Retina (tissue), 1 donor: Measurements from ENCODE around the gene KRT3.

Experiments used
- DNase-seq: peaks from one replicate; pipeline ENCODE4 v3.0.0-alpha.2; 2016

KRT3 gene

GRCh38 chr12:52826611-52827498 is 30.9 kb upstream of the KRT3 start:
- no peak for DNase-seq

GRCh38 chr12:52825961-52826360 is 30.0 kb upstream of the KRT3 start:
- DNase-seq, result no peak

DNA sequence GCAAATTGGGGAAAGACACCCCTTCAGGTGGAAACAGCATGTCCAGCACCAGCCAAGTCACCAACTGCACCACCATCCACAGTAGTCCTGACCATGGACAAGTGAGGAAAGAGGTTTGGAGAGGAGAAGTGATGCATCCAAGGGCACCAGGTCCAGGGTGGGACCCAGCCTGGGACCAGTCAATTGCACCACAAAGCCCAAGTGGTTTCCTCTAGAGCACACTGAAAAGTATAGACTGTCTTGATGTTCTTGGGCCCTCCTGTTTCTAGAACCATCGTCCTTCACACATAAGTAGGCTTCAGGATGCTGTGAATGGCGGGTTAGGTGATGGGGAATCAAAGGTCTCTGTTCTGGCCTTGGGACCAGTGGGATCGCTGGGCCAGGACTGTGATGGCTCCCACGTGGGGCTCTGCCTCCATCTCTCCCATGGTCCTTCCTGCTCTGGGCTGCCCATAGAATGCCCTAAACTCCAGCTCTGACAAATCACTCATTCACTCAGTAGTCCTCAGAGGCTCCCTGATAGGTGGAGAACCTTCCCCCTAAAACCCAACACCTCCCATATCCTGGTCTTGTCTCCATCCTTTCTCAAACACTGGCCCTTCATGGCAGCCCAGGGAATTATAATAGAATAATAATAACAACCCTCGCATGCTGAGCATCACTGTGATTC is 29.0 kb upstream of the KRT3 start:
- no peak for DNase-seq

- no peak for DNase-seq
These were observed 28.0 kb upstream of the KRT3 start for GRCh38 chr12:52823761-52824450.

- no peak for DNase-seq
These were observed 27.0 kb upstream of the KRT3 start for GRCh38 chr12:52822771-52823510.

- no peak for DNase-seq
These were observed 26.1 kb upstream of the KRT3 start for GRCh38 chr12:52821826-52822660.

DNA sequence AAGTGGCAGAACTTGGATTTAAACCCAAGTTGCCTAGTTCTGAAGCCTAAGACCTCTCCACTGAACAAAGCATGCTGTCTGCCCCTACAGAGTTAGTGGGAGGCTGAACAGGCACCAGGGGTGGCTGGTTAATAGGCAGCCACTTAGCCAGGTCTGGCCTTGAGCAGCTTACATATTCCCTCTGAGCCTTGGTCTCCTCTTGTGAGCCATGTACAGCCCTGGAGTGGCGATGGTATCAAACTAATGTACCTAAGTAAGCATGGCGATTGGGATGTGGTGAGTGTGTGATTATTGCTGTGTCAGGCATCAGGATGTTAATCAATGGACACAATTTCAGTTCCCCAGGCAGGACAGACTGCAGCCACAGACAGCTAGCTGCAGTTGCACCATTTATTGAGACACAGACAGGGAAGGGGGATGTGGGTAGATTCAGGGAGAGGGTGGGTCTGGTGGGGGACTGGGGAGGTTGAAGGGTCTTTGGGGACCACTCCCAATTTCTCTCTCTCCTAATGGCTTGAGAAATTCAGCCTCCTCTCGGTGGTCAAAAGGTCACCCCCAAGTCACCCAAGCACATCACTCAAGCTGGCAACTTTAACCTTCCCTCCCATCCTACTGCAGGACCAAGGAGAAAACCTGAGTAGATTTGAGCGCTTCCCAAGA is 25.3 kb upstream of the KRT3 start:
- no peak for DNase-seq

DNA sequence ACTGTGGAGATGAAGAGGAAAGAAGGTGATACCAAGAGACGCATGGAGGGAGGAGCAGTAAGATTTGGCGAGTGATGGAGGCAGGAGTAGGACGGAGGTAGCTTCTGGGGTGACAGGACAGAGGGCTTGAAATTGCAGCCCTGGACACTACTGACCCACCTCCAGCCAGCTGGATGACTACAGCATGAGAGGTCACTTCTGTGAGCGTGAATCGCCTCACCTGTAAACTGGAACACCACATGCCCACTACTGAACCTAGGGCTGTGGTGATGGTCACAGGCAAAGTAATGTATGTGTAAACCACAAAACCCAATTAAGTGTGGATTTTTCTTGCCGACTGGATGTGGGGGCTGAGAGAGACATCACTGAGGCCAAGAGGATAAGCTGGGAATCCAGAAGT is 24.6 kb upstream of the KRT3 start:
- no peak for DNase-seq

- no peak for DNase-seq
These were observed 24.0 kb upstream of the KRT3 start for GRCh38 chr12:52819731-52820510.

DNA sequence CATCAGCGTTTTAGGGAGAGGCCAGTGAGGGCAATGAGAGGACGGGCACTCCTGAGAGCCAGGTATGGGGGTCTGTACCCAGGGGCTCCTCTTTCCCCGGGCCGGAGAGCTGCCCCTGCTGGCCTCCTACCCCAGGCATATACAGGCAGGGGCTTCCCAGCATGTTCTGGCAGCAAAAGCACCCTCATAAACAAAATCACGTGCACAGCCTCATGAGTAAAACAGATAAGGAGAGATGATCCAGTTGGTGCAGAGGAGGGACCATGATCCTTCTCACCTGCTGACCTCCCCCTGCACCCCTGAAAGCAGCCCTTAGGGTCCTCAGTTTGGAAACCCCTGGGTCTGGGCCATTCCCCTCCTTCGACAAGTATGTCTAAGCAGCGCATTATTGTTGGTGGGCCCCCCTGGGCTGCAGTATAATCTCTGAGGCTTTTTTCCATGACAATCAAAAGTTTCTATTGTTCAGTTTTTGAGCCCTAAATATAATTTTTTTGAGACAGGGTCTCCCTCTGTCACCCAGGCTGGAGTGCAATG is 23.0 kb upstream of the KRT3 start:
- DNase-seq, result no peak

DNA sequence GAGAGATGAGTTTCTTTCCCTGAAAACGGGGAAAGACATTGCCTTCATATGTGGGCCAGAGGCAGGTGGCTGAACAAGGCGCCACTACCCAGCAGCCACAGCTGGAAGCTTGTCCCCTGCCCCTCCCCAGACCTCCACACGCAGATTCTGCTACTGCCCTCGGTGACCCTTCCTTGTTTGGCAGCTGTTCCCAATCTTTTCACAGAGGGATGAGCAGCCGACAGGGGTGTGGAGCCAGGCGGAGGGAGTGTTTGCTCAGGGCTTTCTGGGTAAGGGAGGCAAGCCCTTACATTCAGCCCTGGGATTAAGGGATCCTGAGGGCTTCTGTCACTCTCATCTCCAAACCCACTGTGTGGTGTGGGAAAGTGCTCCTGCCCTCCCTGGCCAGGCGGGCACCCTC is 22.5 kb upstream of the KRT3 start:
- peak; percentile 69 for DNase-seq

- no peak for DNase-seq
These were observed 21.9 kb upstream of the KRT3 start for GRCh38 chr12:52817699-52818238.

DNA sequence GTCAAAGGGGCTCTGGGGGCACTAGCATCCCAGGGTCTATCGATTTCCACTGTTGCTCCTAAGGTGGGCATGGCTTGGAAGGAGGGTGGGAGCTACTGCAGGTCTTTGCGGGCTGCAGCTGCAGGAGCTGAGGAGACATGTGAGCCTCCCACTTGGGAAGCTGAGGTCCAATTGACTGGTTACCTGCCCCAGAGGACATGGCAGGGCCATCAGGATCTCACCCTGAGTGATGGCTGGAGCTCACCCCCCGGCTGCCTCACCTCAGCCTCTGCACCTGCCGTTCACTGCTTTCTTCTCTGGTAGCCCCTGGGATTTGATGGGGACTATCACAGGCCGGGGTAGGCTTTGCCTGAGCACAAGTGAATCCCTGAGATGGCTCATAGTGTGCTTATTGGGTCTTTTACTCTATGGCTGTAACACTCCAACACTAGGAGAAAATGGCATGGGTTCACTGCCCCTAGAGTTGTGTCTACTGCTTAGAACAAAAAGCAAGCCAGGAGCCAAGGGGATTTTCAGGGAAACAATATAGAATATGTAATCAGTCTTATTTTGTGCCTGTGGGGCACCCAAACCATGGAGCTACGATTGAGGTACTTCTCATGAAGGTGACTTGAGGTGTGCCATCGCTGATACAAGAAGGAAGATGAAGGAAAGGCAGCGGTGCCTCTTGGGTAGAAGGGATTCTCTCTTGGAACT is 21.2 kb upstream of the KRT3 start:
- no peak for DNase-seq

DNA sequence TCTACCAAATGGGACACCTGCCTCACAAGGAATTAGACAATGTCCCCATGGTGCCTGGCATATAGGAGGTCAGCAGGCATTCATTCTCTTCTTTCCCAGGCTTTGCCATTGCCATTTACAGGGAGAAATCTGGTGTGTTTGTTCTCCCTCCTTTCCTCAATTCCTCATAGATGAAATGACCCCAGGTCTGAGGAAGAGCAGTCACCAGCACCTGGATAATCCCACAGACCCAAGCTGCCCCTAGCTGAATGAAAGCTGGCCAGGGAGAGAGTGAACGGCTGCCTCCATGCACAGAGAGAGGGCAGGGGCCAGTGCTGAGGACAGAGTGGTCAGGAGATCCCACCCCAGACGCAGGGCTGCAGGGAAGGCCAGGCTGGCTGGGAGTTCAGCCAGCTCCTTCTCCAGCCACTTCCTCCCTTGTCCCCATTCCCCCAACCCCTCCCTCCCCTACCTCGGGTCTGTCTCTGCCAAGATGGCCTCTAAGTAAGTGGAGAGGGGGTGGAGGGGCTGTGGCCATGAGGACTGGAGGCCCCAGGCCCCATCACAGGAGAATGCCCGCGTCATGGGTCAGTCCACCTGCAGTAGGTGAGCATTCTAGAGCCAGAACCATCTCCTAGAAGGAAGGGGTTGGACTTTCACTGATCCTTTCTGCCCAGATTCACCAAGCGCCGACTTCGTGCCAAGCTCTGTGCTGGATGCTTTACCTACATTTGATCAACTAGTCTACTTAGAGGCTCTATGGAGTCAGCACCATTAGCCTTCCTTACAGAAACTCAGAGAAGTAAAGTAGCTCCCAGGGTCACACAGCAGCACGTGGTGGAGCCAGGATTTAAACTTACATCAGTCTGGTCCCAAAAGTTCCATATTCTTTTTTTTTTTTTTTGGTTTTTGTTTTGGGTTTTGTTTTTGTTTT is 20.0 kb upstream of the KRT3 start:
- DNase-seq, result no peak

DNA sequence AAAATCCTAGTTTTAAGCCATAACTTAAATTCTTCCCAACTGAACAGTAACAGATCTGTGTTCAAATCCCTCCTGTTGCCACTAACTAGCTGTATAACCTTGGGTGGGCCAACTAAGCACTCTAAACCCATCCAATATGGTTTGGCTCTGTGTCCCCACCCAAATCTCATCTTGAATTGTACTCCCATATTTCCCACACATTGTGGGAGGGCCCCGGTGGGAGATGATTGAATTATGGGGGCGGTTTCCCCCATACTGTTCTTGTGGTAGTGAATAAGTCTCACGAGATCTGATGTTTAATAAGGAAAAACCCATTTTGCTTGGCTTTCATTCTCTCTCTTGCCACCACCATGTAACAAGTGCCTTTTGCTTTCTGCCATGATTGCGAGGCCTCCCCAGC is 19.2 kb upstream of the KRT3 start:
- no peak for DNase-seq

DNA sequence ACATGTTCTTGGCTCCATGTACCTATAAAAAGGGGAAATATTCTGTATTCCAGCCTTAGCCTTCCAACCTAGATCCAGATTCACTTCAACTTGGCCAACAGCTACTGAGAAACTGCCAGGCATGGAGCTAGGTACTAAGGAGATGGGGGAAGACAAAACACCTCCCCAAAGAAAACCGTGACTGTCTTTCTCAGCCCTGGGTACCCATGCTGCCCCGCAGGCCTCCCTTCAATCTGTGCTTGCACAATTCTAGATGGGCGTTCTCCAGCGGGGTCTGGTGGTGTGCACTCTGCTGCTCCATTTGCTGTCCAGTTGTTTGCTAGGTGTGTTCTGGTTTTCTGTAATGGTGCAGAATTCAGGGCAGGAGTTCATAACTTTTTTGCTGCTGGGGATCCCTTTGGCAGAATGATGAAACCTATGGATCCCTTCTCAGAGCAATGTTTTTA is 18.8 kb upstream of the KRT3 start:
- DNase-seq, result no peak

GRCh38 chr12:52813885-52814709 is 18.2 kb upstream of the KRT3 start, which contains the start of gene KRT4:
TSS of gene KRT4 (minus strand) at chr12:52814116. CDS start at chr12:52814058, 58 bp downstream.
- DNase-seq, result no peak
